ENCODE measurements around the gene QRFP.

The QRFP gene

DNA sequence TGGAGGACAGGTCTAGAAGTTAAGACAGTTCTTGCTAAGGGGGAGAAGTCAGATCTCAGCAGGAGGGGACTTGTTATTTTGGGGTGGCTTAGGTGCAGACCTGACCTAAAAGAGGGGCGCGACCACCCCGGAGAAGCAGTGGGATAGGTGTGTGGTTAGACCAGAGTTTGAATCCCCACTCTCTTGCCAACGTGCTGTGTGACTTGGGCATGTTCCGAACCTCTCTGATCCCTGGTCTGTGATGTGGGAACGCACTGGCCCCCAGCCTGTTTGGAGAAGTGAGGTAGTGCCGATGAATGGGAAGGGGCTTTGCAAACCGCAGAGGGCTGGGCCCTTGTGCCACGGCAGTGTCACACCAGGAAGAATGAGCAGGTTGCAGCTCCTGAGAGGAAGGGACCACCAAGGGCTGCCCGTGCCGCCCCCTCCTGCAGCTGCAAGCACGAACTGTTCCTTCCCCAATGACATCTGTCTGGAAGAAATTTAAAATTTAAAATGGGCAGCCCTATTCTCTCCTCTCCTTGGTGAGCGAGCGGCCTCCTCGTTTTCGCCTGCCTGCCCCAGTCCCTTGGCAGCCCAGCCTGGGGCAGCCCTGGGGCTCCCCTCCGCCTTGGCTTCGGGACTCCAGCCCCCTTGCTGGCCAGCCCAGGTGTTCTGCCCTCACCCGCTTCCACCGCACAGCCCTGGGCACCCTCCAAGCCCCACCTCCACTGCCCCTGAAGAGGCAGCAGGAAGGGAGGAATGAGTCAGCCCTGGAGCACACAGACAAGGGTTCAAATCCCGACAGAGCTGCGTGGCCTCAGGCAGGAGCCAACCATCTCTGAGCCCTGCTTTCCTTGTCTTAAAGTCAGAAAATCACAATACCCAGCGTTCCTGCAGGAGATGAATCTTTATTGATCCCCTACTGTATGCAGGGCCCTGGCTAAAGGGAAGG, 40.8 kb upstream of the QRFP start:
- DNase-seq, result no peak
- H3K4me1 Mint-ChIP-seq (ENCODE audit: low read depth), result peaks cover 9% of the 10 kb centered on the region
- no peak overlapping the region for H3K27ac Mint-ChIP-seq
- H3K36me3 Mint-ChIP-seq (ENCODE audit: low read depth), result no peaks in the 10 kb centered on the region
- peaks cover 82% of the 10 kb centered on the region for H3K27me3 Mint-ChIP-seq
- no peak overlapping the region for H3K4me3 Mint-ChIP-seq
- no peaks in the 10 kb centered on the region for H3K9me3 Mint-ChIP-seq

DNA sequence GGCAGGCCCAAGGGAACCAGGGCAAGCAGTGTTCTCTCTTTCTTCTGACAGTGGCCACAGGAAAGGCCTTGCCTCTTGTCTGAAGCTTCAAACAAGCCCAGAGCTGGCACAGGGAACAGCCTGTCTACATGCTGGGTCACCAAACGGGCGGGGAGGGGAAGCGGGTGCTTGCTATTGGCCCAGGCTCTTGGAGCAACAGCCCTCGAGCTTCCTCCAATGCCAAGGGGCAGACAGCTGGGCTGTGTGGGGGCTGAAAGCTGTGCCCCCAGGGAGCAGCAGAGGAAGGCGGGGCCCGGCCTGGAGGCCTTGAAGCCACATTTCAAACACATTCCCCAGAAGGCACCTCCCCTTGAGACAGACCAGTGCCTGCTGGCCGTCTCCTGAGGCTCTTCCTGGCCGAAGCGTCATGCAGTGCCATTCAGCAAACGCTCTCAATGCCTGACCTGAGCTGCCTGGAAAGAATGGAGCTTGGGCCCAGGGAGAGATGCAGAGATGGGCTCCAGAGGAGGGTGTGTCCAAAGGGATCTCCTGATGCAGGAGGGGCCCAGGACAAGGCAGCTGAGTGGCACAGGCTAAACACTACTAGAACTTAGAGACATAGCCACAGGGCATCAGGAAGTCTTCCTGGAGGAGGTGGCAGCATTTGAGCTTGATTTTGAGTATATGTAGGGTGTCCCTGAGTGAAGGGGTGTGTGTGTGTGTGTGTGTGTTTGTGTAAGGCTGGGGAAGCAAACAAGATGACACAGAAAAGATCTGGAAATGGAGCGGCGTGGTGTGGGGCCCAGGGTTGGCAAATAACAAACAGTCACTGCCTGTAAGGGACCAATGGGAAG, 39.9 kb upstream of the QRFP start:
- Mint-ChIP-seq H3K4me3 (no peak overlapping the region), H3K27ac (no peak overlapping the region), H3K36me3 (ENCODE audit: low read depth) (no peaks in the 10 kb centered on the region), H3K9me3 (no peaks in the 10 kb centered on the region), H3K4me1 (ENCODE audit: low read depth) (peaks cover 9% of the 10 kb centered on the region), H3K27me3 (peaks cover 81% of the 10 kb centered on the region)
- DNase-seq, result no peak

DNA sequence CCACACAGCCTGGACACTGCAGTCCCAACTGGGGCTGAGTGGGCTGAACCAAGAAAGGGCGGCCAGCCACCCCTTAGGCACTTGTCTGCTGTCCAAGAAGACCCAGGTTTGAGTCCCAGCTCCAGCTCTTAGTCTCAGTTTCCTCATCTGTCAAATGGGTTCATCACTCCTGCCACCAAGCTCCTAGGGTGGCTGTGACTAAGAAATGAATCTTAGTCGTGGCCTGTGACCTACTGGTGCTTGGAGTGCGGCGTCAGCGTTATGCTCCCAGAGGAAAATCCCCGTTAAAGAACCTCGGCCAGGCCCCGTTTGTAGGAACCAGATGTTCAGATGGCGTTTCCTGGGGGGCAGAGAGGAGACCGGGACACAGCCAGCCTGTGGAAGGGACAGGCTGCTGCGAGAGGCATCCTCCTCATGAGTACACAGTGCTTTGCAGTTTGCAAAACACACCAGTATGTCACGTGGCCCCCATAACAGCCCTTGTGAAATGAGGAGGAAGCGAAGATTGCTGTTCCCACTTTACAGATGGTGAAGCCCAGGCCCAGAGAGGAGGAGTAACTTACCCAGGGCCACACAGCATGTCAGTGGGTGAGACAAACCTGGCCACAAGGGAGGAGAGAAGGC, 39.1 kb upstream of the QRFP start:
- no peak overlapping the region for H3K27ac Mint-ChIP-seq
- peaks cover 73% of the 10 kb centered on the region for H3K27me3 Mint-ChIP-seq
- DNase-seq, result no peak
- no peak overlapping the region for H3K4me3 Mint-ChIP-seq
- peaks cover 6% of the 10 kb centered on the region for H3K4me1 Mint-ChIP-seq (ENCODE audit: low read depth)
- no peaks in the 10 kb centered on the region for H3K9me3 Mint-ChIP-seq
- H3K36me3 Mint-ChIP-seq (ENCODE audit: low read depth), result no peaks in the 10 kb centered on the region

DNA sequence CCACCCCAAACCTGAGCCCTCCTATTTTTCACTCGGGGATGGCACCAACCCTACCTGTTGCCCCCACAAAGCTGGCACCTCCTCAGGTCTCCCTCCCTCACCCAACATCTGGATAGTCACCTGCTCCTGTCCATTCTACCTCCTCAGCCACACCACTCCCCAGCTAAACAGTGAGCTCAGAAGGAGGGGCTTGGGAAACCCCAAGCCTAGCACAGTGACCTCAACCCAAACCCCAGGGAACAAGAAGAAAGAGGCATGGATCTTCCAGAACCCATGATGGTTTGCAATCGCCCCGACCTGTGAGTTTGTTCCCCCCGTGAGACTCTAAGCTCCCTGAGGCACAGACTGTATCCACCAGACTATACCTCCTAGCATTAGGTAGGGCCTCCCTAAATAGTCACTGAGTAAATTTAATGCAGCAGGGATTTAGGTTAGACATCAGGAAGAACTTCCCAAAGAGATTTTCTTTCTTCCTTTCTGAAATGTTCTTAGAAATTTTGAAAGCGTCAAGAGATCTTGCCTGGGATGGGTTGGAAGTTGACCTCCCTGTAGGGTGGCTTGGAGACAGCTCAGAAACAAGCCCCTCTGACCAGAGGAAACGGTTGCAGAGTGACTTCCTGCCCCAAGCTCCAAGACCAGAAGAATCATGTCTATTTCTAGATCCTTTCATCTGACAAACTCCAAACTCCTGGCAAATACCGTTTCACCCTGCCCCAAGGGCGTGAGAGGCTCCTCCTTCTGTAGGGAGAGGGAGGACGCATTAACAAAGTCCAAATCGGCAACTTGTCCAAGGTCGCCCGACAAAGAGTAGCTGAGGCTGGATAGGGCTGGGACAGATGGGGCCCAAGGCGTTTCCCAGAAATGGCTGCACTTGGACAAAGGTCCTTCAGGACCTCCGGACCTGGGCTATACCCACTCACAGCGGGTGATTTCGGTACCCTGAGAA, 38.4 kb upstream of the QRFP start:
- DNase-seq, result no peak
- Mint-ChIP-seq H3K4me3 (no peak overlapping the region), H3K9me3 (no peaks in the 10 kb centered on the region), H3K4me1 (ENCODE audit: low read depth) (peaks cover 3% of the 10 kb centered on the region), H3K27ac (no peak overlapping the region), H3K27me3 (peaks cover 66% of the 10 kb centered on the region), H3K36me3 (ENCODE audit: low read depth) (no peaks in the 10 kb centered on the region)

DNA sequence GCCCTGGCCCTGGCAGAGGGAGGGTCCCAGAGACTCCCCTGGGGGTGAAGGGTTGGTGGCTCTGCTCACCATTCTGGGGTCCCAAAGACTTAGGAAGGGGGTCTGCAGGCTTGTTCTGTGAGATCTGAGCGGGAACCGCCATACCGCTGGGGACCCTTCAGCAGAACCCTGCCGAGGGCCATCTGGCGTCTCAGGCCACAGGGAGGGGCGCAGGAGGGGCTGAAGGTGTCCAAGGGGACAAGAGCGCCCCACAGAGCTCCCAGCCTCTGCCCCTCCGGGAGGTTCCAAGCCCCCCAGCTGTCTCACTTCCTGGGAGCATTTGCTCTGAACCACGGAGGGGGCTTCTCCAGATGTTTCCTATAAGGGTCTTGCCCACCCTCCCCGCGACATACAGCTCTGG, 37.6 kb upstream of the QRFP start:
- Mint-ChIP-seq H3K9me3 (no peaks in the 10 kb centered on the region), H3K27me3 (peaks cover 64% of the 10 kb centered on the region), H3K36me3 (ENCODE audit: low read depth) (no peaks in the 10 kb centered on the region), H3K27ac (no peak overlapping the region), H3K4me1 (ENCODE audit: low read depth) (peaks cover 3% of the 10 kb centered on the region), H3K4me3 (no peak overlapping the region)
- no peak for DNase-seq

- Mint-ChIP-seq H3K27me3 (peaks cover 61% of the 10 kb centered on the region), H3K36me3 (ENCODE audit: low read depth) (no peaks in the 10 kb centered on the region), H3K27ac (no peak overlapping the region), H3K9me3 (no peaks in the 10 kb centered on the region), H3K4me3 (no peak overlapping the region), H3K4me1 (ENCODE audit: low read depth) (peaks cover 2% of the 10 kb centered on the region)
- DNase-seq, result no peak
Observed at GRCh38 chr9:130933114-130934046, 36.8 kb upstream of the QRFP start.

DNA sequence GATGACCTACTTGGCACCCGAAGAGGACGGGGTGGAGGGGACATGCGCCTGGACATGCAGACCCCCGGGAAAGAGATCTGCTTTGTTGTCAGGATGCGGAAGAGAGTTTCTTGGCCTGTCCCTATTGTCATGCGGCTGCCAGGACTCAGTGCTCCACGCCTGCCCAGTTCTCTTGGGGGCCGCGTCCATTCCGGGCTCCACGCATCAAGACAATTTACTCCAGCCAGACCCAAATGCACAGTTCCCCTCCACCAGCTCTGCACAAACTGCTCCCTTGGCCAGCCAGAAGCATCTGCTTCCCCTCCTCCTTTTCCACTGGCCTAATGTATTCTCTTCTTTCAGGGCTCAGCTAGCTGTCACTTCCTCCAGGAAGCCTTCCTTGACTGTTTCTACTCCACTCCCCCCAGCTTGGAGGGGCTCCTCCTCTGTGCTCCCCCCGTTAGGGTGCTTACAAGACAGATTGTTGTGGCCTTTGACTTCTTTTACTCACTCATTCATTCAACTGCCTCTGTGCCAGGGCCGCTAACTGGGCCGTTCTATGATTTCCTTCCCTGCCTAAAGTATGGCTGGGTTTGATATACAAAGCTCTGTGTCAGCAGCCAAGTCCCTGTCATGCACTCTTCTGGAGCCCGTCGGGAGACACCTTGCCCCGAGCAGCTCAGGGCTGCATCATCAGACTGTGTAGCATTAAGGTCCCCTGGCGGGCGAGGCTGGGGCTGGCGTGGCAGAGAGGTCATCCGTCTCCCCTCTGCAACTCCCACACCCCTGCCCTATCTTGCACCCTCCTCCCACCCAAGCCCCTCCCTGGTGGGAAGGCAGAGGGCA, 35.9 kb upstream of the QRFP start:
- no peak overlapping the region for H3K27ac Mint-ChIP-seq
- H3K9me3 Mint-ChIP-seq, result no peaks in the 10 kb centered on the region
- H3K36me3 Mint-ChIP-seq (ENCODE audit: low read depth), result no peaks in the 10 kb centered on the region
- no peak for DNase-seq
- no peak overlapping the region for H3K4me3 Mint-ChIP-seq
- H3K4me1 Mint-ChIP-seq (ENCODE audit: low read depth), result no peaks in the 10 kb centered on the region
- peaks cover 55% of the 10 kb centered on the region for H3K27me3 Mint-ChIP-seq

GRCh38 chr9:130931508-130932254, 35.1 kb upstream of the QRFP start:
- no peak overlapping the region for H3K27ac Mint-ChIP-seq
- no peaks in the 10 kb centered on the region for H3K4me1 Mint-ChIP-seq (ENCODE audit: low read depth)
- no peak for DNase-seq
- H3K36me3 Mint-ChIP-seq (ENCODE audit: low read depth), result no peaks in the 10 kb centered on the region
- peaks cover 47% of the 10 kb centered on the region for H3K27me3 Mint-ChIP-seq
- no peak overlapping the region for H3K4me3 Mint-ChIP-seq
- H3K9me3 Mint-ChIP-seq, result no peaks in the 10 kb centered on the region

GRCh38 chr9:130930804-130931349, 34.3 kb upstream of the QRFP start:
- no peaks in the 10 kb centered on the region for H3K9me3 Mint-ChIP-seq
- H3K36me3 Mint-ChIP-seq (ENCODE audit: low read depth), result no peaks in the 10 kb centered on the region
- H3K4me3 Mint-ChIP-seq, result no peak overlapping the region
- no peak for DNase-seq
- no peaks in the 10 kb centered on the region for H3K4me1 Mint-ChIP-seq (ENCODE audit: low read depth)
- no peak overlapping the region for H3K27ac Mint-ChIP-seq
- peaks cover 39% of the 10 kb centered on the region for H3K27me3 Mint-ChIP-seq

GRCh38 chr9:130930132-130930803, 33.7 kb upstream of the QRFP start:
- DNase-seq, result no peak
- H3K4me3 Mint-ChIP-seq, result no peak overlapping the region
- peaks cover 34% of the 10 kb centered on the region for H3K27me3 Mint-ChIP-seq
- H3K27ac Mint-ChIP-seq, result no peak overlapping the region
- no peaks in the 10 kb centered on the region for H3K9me3 Mint-ChIP-seq
- H3K4me1 Mint-ChIP-seq (ENCODE audit: low read depth), result no peaks in the 10 kb centered on the region
- no peaks in the 10 kb centered on the region for H3K36me3 Mint-ChIP-seq (ENCODE audit: low read depth)

- DNase-seq, result no peak
- Mint-ChIP-seq H3K9me3 (no peaks in the 10 kb centered on the region), H3K36me3 (ENCODE audit: low read depth) (no peaks in the 10 kb centered on the region), H3K27me3 (peaks cover 28% of the 10 kb centered on the region), H3K27ac (no peak overlapping the region), H3K4me3 (no peak overlapping the region), H3K4me1 (ENCODE audit: low read depth) (no peaks in the 10 kb centered on the region)
Observed at GRCh38 chr9:130929571-130930038, 33.0 kb upstream of the QRFP start.

Measured in activated T-cell treated with anti-CD3 and anti-CD28 coated beads, Interleukin-2, amount 50 U/mL, for 24 hours (primary cell).